Natural killer cell treated with Interleukin-12 subunit alpha and Interleukin-12 subunit beta and Interleukin-15 and Interleukin-18, amount 100 ng/mL, for 72 hours (primary cell): ENCODE measurements around the gene HSP90AA1. TPM values are rescaled to one million over a fixed set of nuclear protein-coding genes. Genes with fewer than 3 reads are reported as not detected.
"Not testable (repeated sequence)": the region's sequence is repeated elsewhere in the genome, so short reads cannot be mapped to it uniquely, and the experiment has no call there.

Experiments
- ATAC-seq, 2 donors: fragments of 150-1000 bp; cut with Tn5 transposase in 1 of 2; sonication (Bioruptor Pico), chemical (Tn5 transposase) in 1 of 2; 2 replicates each; pipeline ENCODE4 v1.10.0; 2021
- DNase-seq: peaks from one replicate; pipeline ENCODE4 v3.0.0; 2022; ENCODE audit warnings: low spot score
- H3K27ac Mint-ChIP-seq, 2 donors: 1 replicate in 1 of 2; 2 replicates in 1 of 2; pipeline ENCODE4 v1.8.0; 2022; ENCODE audit warnings: mixed read lengths in 2 of 2, mild to moderate bottlenecking in 1 of 2, moderate library complexity in 1 of 2
- H3K27me3 Mint-ChIP-seq, 2 donors: 1 replicate in 1 of 2; 2 replicates in 1 of 2; pipeline ENCODE4 v1.8.0; 2022; ENCODE audit warnings: mixed read lengths in 2 of 2
- H3K36me3 Mint-ChIP-seq: one replicate; pipeline ENCODE4 v1.8.0; 2022; ENCODE audit warnings: mixed read lengths
- H3K4me1 Mint-ChIP-seq, 2 donors: 1 replicate in 1 of 2; 2 replicates in 1 of 2; pipeline ENCODE4 v1.8.0; 2022; ENCODE audit warnings: low read depth in 2 of 2, mixed read lengths in 2 of 2, mild to moderate bottlenecking in 1 of 2
- H3K4me3 Mint-ChIP-seq: one replicate; pipeline ENCODE4 v1.8.0; 2022; ENCODE audit warnings: mixed read lengths
- H3K9me3 Mint-ChIP-seq: 2 replicates; pipeline ENCODE4 v1.8.0; 2022; ENCODE audit warnings: mixed read lengths
- total RNA-seq, 2 donors: library from RNA; stranded (reverse); gene quantifications; one replicate each; pipeline ENCODE4 v1.2.3, GENCODE V29; 2022

HSP90AA1 gene
- 100 to 1,000 TPM; 831 to 919 TPM for total RNA-seq

DNA sequence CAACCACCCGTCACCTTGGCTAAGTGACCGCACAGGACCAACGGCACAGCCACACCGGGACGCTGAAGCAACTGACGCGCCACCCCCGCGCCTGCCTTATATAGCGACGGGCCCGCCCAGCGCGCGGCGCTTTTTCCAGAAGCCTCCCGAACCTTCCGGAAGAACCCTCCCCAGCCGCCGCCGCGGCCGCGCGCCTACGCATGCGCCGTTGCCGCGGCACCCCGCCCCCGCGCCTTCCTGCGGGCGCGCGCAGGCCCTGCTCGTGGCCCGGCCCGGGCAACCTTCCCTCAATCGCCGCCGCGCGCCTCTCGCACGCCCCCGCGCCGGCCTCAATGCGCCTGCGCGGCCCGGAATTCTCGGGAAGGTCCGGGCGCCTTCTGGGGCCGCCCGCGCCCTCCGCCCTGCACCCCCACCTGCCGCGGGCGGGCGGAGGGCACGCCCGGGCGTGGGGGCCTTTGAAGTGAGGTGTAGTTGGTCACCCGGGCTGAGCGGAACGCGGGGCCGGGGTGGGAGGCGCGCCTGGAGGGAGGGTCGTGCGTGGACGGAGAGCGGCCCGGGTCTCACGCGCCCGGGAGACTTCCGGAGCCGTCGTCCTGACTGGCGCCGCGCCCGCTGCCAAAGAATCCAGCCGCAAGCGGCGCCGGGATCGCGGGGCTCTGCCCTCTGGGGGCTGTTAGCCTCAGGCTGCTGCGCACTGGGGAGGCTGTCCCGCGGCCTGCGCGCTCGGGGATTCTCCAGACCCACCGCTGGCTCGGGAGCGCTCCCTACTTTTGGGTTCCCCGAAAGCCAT lies at the start of gene HSP90AA1:
Gene HSP90AA1, minus strand, starts transcription at position 73 of the 790 bp plus-strand sequence. CDS start 666 bp downstream, outside the sequence.
- Mint-ChIP-seq H3K27ac (peak within 1 kb of the TSS; percentile 74 to 97), H3K4me1 (peaks cover 51 to 52% of the 10 kb centered on the region in 2 donors), H3K9me3 (no peaks in the 10 kb centered on the region), H3K27me3 (no peaks in the 10 kb centered on the region), H3K4me3 (peak within 1 kb of the TSS; percentile 97), H3K36me3 (peaks cover 41% of the 10 kb centered on the region)
- peak; percentile 89 to 93 for ATAC-seq
- DNase-seq: peak; percentile 97

DNA sequence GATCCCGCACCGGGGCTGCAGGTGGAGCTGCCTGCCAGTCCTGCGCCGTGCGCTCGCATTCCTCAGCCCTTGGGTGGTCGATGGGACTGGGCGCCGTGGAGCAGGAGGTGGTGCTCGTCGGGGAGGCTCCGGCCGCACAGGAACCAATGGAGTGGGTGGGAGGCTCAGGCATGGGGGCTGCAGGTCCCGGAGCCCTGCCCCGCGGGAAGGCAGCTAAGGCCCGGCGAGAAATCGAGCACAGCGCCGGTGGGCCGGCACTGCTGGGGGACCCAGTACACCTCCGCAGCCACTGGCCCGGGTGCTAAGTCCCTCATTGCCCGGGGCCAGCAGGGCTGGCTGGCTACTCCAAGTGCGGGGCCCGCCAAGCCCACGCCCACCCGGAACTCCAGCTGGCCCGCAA lies 48.6 kb upstream of the HSP90AA1 start:
- not testable (repeated sequence) for H3K36me3 Mint-ChIP-seq, H3K9me3 Mint-ChIP-seq, H3K27me3 Mint-ChIP-seq, DNase-seq, ATAC-seq, H3K4me3 Mint-ChIP-seq, H3K27ac Mint-ChIP-seq
- peaks cover 9 to 12% of the 10 kb centered on the region in 2 donors for H3K4me1 Mint-ChIP-seq

DNA sequence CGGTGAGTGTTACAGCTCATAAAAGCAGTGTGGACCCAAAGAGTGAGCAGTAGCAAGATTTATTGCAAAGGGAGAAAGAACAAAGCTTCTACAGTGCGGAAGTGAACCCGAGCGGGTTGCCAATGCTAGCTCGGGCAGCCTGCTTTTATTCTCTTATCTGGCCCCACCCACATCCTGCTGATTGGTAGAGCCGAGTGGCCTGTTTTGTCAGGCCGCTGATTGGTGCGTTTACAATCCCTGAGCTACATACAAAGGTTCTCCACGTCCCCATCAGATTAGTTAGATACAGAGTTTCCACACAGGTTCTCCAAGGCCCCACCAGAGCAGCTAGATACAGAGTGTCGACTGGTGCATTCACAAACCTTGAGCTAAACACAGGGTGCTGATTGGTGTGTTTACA lies 47.9 kb upstream of the HSP90AA1 start:
- not testable (repeated sequence) for ATAC-seq, H3K27ac Mint-ChIP-seq, H3K4me1 Mint-ChIP-seq, DNase-seq, H3K36me3 Mint-ChIP-seq, H3K27me3 Mint-ChIP-seq, H3K4me3 Mint-ChIP-seq, H3K9me3 Mint-ChIP-seq

DNA sequence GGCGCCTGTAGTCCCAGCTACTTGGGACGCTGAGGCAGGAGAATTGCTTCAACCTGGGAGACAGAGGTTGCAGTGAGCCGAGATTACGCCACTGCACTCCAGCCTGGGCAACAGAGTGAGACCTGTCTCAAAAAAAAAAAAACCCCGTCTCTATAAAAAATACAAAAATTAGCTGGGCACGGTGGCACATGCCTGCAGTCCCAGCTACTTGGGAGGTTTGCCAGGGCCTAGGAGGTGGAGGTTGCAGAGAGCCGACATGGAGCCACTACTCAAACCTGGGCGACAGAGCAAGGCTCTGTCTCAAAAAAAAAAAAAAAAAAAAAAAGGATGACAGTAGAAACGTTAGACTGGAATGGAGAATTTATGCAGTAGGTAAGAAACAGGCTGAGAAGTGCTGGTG lies 47.2 kb upstream of the HSP90AA1 start:
- DNase-seq, H3K4me1 Mint-ChIP-seq, H3K4me3 Mint-ChIP-seq: not testable (repeated sequence)

DNA sequence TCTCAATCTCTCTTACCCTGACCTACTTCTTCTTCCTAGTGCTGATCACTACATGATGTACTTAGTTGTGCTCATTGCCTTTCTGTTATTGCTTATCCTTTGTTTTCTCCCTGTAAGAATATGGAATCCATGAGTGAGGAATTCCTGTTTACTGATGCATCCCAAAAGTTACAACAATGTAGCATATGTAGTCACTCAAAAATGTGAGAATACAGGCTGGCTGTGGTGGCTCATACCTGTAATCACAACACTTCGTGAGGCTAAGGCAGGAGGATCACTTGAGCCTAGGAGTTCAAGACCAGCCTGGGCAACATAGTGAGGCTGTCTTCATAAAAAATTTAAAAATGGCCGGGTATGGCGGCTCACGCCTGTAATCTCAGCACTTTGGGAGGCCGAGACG lies 44.9 kb upstream of the HSP90AA1 start:
- H3K27ac Mint-ChIP-seq: no peak overlapping the region
- DNase-seq (no peak), ATAC-seq (no peak)
- H3K4me3 Mint-ChIP-seq: no peak overlapping the region
- H3K36me3 Mint-ChIP-seq: no peaks in the 10 kb centered on the region
- no peaks in the 10 kb centered on the region for H3K9me3 Mint-ChIP-seq
- no peaks in the 10 kb centered on the region for H3K27me3 Mint-ChIP-seq
- no peaks in the 10 kb centered on the region for H3K4me1 Mint-ChIP-seq

More for the DNA sequence above, 47.2 kb upstream of the HSP90AA1 start:
- not testable (repeated sequence) for H3K36me3 Mint-ChIP-seq, H3K9me3 Mint-ChIP-seq, H3K27ac Mint-ChIP-seq, ATAC-seq, H3K27me3 Mint-ChIP-seq

DNA sequence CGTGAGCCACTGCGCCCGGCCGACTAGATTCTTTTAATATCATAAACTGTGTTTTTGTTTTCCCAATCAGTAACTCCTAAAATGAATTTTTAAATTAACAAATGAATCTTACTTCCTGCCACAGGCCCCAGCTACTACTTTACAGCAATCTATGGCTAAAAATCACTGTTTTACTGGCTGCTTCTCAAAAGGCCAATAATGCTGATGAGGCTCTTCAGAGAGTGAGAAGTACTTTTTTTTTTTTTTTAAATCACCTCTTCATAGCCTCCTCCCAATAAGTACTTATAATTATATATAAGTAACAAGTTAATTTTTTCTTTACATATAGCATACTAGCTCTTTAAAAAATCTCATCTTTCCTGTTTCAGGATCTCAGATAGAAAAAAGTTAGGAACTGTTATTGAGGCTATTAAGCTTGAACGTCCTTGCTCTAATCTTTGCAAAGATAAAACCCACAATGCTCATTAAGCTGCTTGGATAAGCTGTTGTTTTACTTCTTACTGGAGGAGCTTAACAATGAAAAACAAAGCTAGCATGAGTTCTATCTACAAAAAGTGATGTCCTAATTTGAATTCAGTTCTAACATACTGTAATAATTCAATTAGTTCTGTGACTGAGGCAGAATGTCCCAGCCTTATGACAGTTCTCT lies 40.1 kb upstream of the HSP90AA1 start:
- Mint-ChIP-seq H3K9me3 (no peaks in the 10 kb centered on the region), H3K4me1 (no peaks in the 10 kb centered on the region), H3K27ac (no peak overlapping the region), H3K27me3 (no peaks in the 10 kb centered on the region), H3K36me3 (no peaks in the 10 kb centered on the region), H3K4me3 (no peak overlapping the region)
- DNase-seq: no peak
- no peak for ATAC-seq

DNA sequence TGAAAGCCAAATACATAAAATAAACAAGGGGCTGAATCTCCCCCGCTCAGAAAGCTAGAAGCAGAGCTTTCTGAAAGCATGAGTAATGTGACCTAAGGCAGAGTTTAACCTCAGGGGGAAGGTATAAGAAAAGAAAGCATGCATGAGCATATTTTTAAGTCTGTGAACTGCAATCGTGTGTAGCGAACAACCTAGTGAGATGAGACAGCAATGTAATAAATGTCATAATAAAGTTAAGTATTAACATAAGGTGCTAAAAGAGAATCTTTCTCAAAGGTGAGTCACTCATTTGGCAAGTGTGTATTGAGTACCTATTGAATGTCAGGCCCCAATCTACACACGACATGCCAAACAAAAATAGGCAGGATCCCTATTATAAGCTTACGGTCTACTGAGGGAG lies 38.7 kb upstream of the HSP90AA1 start:
- Mint-ChIP-seq H3K27ac (no peak overlapping the region), H3K36me3 (no peaks in the 10 kb centered on the region), H3K27me3 (no peaks in the 10 kb centered on the region), H3K9me3 (no peaks in the 10 kb centered on the region), H3K4me1 (no peaks in the 10 kb centered on the region), H3K4me3 (no peak overlapping the region)
- DNase-seq: no peak
- ATAC-seq: no peak

DNA sequence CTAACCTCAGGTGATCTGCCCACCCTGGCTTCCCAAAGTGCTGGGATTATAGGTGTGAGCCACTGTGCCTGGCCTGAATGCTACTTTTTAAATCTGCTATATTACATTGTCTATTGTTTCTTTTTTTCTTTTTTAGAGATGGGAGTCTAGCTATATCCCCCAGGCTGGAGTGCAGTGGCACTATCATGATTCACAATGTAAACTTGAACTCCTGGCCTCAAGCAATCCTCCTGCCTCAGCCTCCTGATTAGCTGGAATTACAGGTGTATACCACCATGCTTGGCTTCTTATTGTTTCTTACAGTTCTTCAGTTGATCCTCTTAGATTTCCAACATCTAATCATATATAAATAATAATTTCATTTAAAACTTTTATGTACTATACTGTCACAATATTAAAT lies 37.6 kb upstream of the HSP90AA1 start:
- Mint-ChIP-seq H3K9me3 (no peaks in the 10 kb centered on the region), H3K27ac (no peak overlapping the region), H3K4me3 (no peak overlapping the region), H3K27me3 (no peaks in the 10 kb centered on the region), H3K36me3 (no peaks in the 10 kb centered on the region), H3K4me1 (no peaks in the 10 kb centered on the region)
- ATAC-seq: no peak
- DNase-seq: no peak

DNA sequence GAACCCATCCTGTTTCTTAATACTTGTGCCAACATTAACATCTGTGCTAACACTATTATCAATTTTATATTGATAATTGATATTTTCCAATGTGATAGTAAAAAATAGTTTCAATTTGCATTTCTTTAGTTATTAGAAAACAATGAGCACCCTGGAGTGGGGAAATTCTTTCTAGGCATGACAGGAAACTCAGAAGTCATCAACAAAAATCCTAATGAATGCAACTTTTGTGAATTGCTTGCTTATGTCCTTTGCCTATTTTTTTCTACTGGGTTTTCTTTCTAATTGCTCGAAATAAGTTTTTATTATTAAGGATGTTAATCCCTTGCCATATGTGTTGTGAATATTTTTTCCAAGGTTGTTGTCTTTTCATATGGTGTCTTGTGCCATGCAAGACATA lies 34.7 kb upstream of the HSP90AA1 start:
- Mint-ChIP-seq H3K27ac (no peak overlapping the region), H3K27me3 (no peaks in the 10 kb centered on the region), H3K4me3 (no peak overlapping the region), H3K4me1 (no peaks in the 10 kb centered on the region), H3K9me3 (no peaks in the 10 kb centered on the region), H3K36me3 (no peaks in the 10 kb centered on the region)
- no peak for ATAC-seq
- DNase-seq: no peak

DNA sequence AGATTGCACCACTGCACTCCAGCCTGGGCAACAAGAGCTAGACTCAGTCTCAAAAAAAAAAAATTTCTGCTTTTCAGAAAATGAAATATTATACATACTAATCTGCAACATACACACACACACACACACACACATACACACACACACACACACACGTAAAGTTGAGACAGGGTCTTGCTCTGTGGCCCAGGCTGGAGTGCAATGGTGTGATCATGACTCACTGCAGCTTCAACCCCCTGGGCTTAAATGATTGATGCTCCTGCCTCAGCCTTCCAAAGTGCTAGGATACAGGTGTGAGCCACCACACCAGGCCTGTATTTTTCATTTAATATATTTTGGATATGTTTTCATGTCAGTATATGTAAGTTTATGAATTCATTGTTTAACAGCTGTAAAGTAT lies 34.0 kb upstream of the HSP90AA1 start:
- Mint-ChIP-seq H3K4me1 (no peaks in the 10 kb centered on the region), H3K27ac (no peak overlapping the region), H3K27me3 (no peaks in the 10 kb centered on the region), H3K4me3 (no peak overlapping the region), H3K36me3 (no peaks in the 10 kb centered on the region), H3K9me3 (no peaks in the 10 kb centered on the region)
- DNase-seq: no peak
- no peak for ATAC-seq

DNA sequence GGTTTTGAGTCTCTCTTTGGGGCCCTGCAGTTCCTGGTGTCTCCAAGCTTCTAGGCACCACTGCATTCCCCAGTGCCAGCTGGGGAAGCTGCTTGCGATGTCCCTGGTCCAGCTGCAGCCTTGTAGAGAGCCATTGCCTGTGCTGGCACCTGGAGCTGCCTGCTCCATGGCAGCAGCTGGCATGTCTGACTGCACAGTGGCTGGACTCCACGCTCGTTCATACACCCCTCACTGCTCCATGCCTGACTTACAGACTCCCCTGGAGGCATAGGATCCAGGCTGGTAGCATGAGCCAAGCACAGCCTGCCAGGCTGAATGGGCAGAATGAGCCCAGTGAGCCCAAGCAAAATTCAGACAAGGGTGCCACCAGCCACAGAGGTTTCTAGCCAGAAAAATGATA lies 31.0 kb upstream of the HSP90AA1 start:
- ATAC-seq: no peak
- Mint-ChIP-seq H3K4me1 (no peaks in the 10 kb centered on the region), H3K9me3 (no peaks in the 10 kb centered on the region), H3K4me3 (no peak overlapping the region), H3K27me3 (no peaks in the 10 kb centered on the region), H3K36me3 (no peaks in the 10 kb centered on the region), H3K27ac (no peak overlapping the region)
- no peak for DNase-seq

DNA sequence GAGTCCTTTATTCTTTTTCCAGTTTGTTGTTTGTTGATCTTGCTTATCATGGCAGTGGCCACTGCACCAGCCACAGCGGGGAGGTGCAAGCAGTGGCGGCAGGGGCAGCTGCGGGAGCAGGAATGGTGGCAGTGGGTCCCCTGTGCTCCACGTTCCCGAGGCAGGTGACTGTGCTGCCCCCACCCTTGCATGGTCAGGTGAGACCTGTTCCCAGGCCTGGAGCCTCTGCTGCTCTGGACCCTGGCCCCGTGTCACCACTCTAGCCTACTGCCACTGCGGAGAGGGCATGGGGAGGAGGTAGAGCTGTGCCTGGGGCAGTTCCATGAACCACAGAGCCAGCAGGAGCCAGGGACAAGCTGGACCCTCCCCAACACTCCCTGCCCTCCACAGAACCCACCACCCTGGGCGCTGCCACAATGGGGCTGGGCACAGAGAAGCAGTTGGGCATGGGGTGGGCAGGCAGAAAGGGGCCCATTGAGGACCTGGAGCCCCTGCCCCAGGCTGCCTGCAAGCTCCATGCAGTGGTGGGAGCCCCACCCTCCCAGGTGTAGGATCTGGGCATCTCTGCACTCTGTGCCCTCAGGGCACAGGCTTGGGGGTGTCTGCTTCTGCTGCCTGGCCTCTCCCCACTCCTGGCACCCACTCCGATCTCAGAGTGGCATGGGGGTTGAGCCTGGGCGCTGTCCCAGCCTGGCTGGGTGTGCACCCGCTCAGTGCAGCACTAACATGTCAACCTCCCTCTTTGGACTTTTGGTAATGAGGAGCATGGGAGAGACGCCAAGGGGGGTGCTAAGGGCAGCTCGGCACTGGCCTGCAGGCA lies 29.7 kb upstream of the HSP90AA1 start:
- no peak overlapping the region for H3K27ac Mint-ChIP-seq
- ATAC-seq: peak; percentile 24 to 31
- no peak for DNase-seq
- H3K4me1 Mint-ChIP-seq: no peaks in the 10 kb centered on the region
- H3K4me3 Mint-ChIP-seq: no peak overlapping the region
- no peaks in the 10 kb centered on the region for H3K36me3 Mint-ChIP-seq
- H3K27me3 Mint-ChIP-seq: no peaks in the 10 kb centered on the region
- H3K9me3 Mint-ChIP-seq: no peaks in the 10 kb centered on the region

DNA sequence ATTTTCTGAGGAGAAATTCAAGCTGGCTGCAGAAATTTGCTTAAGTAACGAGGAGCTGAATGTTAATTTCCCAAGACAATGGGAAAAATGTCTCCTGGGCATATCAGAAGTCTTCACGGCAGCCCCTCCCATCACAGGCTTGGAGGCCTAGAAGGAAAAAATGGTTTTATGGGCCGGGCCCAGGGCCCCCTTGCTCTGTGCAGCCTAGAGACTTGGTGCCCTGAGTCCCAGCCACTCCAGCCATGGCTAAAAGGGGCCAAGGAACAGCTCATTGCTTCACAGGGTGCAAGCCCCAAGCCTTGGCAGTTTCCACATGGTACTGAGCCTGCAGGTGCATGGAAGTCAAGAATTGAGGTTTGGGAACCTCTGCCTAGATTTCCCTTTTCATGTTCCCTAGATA lies 24.3 kb upstream of the HSP90AA1 start:
- DNase-seq (no peak), ATAC-seq (no peak)
- Mint-ChIP-seq H3K4me1 (no peaks in the 10 kb centered on the region), H3K4me3 (no peak overlapping the region), H3K27me3 (peaks cover 0 to 4% of the 10 kb centered on the region in 2 donors), H3K27ac (no peak overlapping the region), H3K36me3 (no peaks in the 10 kb centered on the region), H3K9me3 (no peaks in the 10 kb centered on the region)

DNA sequence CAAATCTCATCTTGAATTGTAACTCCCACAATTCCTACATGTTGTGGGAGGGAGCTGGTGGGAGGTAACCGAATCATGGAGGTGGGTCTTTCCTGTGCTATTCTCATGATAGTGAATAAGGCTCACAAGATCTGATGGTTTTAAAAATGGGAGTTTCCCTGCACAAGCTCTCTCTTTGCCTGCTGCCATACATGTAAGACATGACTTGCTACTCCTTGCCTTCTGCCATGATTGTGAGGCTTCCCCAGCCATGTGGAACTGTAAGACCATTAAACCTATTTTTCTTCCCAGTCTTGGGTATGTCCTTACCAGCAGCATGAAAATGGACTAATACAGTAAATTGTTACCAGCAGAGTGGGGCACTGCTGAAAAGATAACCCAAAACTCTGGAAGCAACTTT lies 22.5 kb upstream of the HSP90AA1 start:
- H3K36me3 Mint-ChIP-seq, ATAC-seq, H3K9me3 Mint-ChIP-seq, H3K4me1 Mint-ChIP-seq, DNase-seq, H3K4me3 Mint-ChIP-seq, H3K27ac Mint-ChIP-seq: not testable (repeated sequence)
- peaks cover 0 to 10% of the 10 kb centered on the region in 2 donors for H3K27me3 Mint-ChIP-seq
